H9 (cell line): ENCODE data around the gene MYL3. TPM values are rescaled to one million over a fixed set of nuclear protein-coding genes. Genes with fewer than 3 reads are reported as not detected.

Experiments
- DNase-seq: peaks from one replicate; pipeline ENCODE4 v3.0.0-alpha.2; 2017
- H2AFZ ChIP-seq: one replicate; pipeline ENCODE4 v1.6.1; 2013; ENCODE audit warnings: mild to moderate bottlenecking, low read length, control low read depth, moderate library complexity
- H2AK5ac ChIP-seq: 2 replicates; pipeline ENCODE4 v1.6.1; 2013; ENCODE audit warnings: low read length, control low read depth, mixed read lengths; ENCODE audit not compliant: insufficient read length
- H2BK120ac ChIP-seq: one replicate; pipeline ENCODE4 v1.6.1; 2013; ENCODE audit warnings: low read depth, mild to moderate bottlenecking, low read length, control low read depth, inconsistent platforms; ENCODE audit not compliant: poor library complexity, severe bottlenecking
- H2BK12ac ChIP-seq: 2 replicates; pipeline ENCODE4 v1.6.1; 2013; ENCODE audit warnings: low read length, control low read depth, mixed read lengths, low read depth; ENCODE audit not compliant: insufficient read length
- H2BK15ac ChIP-seq: 2 replicates; pipeline ENCODE4 v1.6.1; 2013; ENCODE audit warnings: low read depth, low read length, control low read depth
- H2BK20ac ChIP-seq: one replicate; pipeline ENCODE4 v1.6.1; 2013; ENCODE audit warnings: low read depth, mild to moderate bottlenecking, low read length, control low read depth, inconsistent platforms; ENCODE audit not compliant: poor library complexity, severe bottlenecking
- H2BK5ac ChIP-seq: 2 replicates; pipeline ENCODE4 v1.6.1; 2013; ENCODE audit warnings: low read length, control low read depth, mixed read lengths; ENCODE audit not compliant: insufficient read length
- H3K14ac ChIP-seq: 2 replicates; pipeline ENCODE4 v1.6.1; 2013; ENCODE audit warnings: low read length, control low read depth; ENCODE audit not compliant: insufficient read depth
- H3K18ac ChIP-seq: 2 replicates; pipeline ENCODE4 v1.6.1; 2013; ENCODE audit warnings: low read depth, mild to moderate bottlenecking, mixed read lengths, low read length, control low read depth; ENCODE audit not compliant: insufficient read length
- H3K23ac ChIP-seq: 2 replicates; pipeline ENCODE4 v1.6.1; 2013; ENCODE audit warnings: low read length, control low read depth, mixed read lengths, low read depth; ENCODE audit not compliant: insufficient read length
- H3K23me2 ChIP-seq: 2 replicates; pipeline ENCODE4 v1.6.1; 2013; ENCODE audit warnings: low read depth, mild to moderate bottlenecking, mixed read lengths, low read length, control low read depth; ENCODE audit not compliant: insufficient read length, poor library complexity, severe bottlenecking
- H3K27ac ChIP-seq: 2 replicates; pipeline ENCODE4 v1.5.1; 2013; ENCODE audit warnings: low read length, control low read depth, mixed read lengths, low read depth; ENCODE audit not compliant: insufficient read length
- H3K27me3 ChIP-seq: 2 replicates; pipeline ENCODE4 v1.6.1; 2013; ENCODE audit warnings: low read length, control low read depth, inconsistent platforms; ENCODE audit not compliant: insufficient read depth
- H3K4ac ChIP-seq: 2 replicates; pipeline ENCODE4 v1.6.1; 2013; ENCODE audit warnings: low read depth, mild to moderate bottlenecking, control low read depth, inconsistent platforms, low read length, moderate library complexity
- H3K4me1 ChIP-seq: 2 replicates; pipeline ENCODE4 v1.6.1; 2013; ENCODE audit warnings: low read length, control low read depth, inconsistent platforms; ENCODE audit not compliant: insufficient read depth
- H3K4me2 ChIP-seq: 2 replicates; pipeline ENCODE4 v1.6.1; 2013; ENCODE audit warnings: low read length, control low read depth, mixed read lengths; ENCODE audit not compliant: insufficient read length, insufficient read depth
- H3K56ac ChIP-seq: 2 replicates; pipeline ENCODE4 v1.6.1; 2013; ENCODE audit warnings: low read depth, mild to moderate bottlenecking, mixed read lengths, low read length, control low read depth; ENCODE audit not compliant: insufficient read length
- H3K79me1 ChIP-seq: 2 replicates; pipeline ENCODE4 v1.6.1; 2013; ENCODE audit warnings: low read depth, mild to moderate bottlenecking, moderate library complexity, low read length, control low read depth, inconsistent platforms; ENCODE audit not compliant: insufficient read depth, poor library complexity, severe bottlenecking
- H3K79me2 ChIP-seq: 2 replicates; pipeline ENCODE4 v1.6.1; 2013; ENCODE audit warnings: low read length, control low read depth, inconsistent platforms; ENCODE audit not compliant: insufficient read depth
- H3K9ac ChIP-seq: 2 replicates; pipeline ENCODE4 v1.6.1; 2013; ENCODE audit warnings: low read length, control low read depth, mixed read lengths; ENCODE audit not compliant: insufficient read length; ENCODE audit errors: extremely low read depth
- H3K9me3 ChIP-seq: one replicate; pipeline ENCODE4 v1.6.1; 2013; ENCODE audit warnings: low read depth, low read length, inconsistent platforms; ENCODE audit not compliant: control insufficient read depth
- H3T11ph ChIP-seq: one replicate; pipeline ENCODE4 v1.6.1; 2013; ENCODE audit warnings: mild to moderate bottlenecking, low read length, control low read depth, inconsistent platforms
- H4K20me1 ChIP-seq: one replicate; pipeline ENCODE4 v1.6.1; 2013; ENCODE audit not compliant: control insufficient read depth, insufficient read length, insufficient read depth
- H4K5ac ChIP-seq: 2 replicates; pipeline ENCODE4 v1.6.1; 2013; ENCODE audit warnings: low read depth, mild to moderate bottlenecking, mixed read lengths, low read length, control low read depth; ENCODE audit not compliant: insufficient read length
- H4K8ac ChIP-seq: replicated peaks from 2 replicates; pipeline ENCODE4 v1.6.1; 2013; ENCODE audit warnings: low read length, control low read depth, mixed read lengths, low read depth; ENCODE audit not compliant: insufficient read length
- H4K91ac ChIP-seq: 2 replicates; pipeline ENCODE4 v1.6.1; 2013; ENCODE audit warnings: low read depth, mild to moderate bottlenecking, moderate library complexity, mixed read lengths, low read length, control low read depth; ENCODE audit not compliant: insufficient read length
- H3K27ac Mint-ChIP-seq, 3 experiments: 2 replicates in 2 of 3; 3 replicates in 1 of 3; pipeline ENCODE4 v1.8.0; 2020 to 2021; ENCODE audit warnings: mixed read lengths in 3 of 3, mild to moderate bottlenecking in 1 of 3, moderate library complexity in 1 of 3
- H3K27me3 Mint-ChIP-seq: 2 replicates; pipeline ENCODE4 v1.8.0; 2021; ENCODE audit warnings: low read depth, mild to moderate bottlenecking, moderate library complexity, mixed read lengths
- H3K36me3 Mint-ChIP-seq, 3 experiments: 2 replicates in 2 of 3; 3 replicates in 1 of 3; pipeline ENCODE4 v1.8.0; 2020 to 2021; ENCODE audit warnings: low read depth in 3 of 3, mixed read lengths in 3 of 3; ENCODE audit not compliant: insufficient read depth in 1 of 3
- H3K4me1 Mint-ChIP-seq, 2 experiments: 2 replicates each; pipeline ENCODE4 v1.8.0; 2020; ENCODE audit warnings: mixed read lengths in 2 of 2
- H3K4me3 Mint-ChIP-seq, 2 experiments: 2 replicates in 1 of 2; 3 replicates in 1 of 2; pipeline ENCODE4 v1.8.0; 2020 to 2021; ENCODE audit warnings: mild to moderate bottlenecking in 2 of 2, mixed read lengths in 2 of 2, moderate library complexity in 1 of 2
- H3K9me3 Mint-ChIP-seq, 2 experiments: 2 replicates in 1 of 2; 3 replicates in 1 of 2; pipeline ENCODE4 v1.8.0; 2020; ENCODE audit warnings: mild to moderate bottlenecking in 2 of 2, mixed read lengths in 2 of 2, moderate library complexity in 1 of 2
- WGBS: extraction: QIAGEN DNeasy Blood & Tissue Kit; methylation state at CpG from one replicate; pipeline ENCODE4 v1.1.7; 2013; ENCODE audit warnings: missing lambda C conversion rate, low lambda C conversion rate, mixed read lengths; ENCODE audit not compliant: insufficient read length; ENCODE audit errors: extremely low coverage; 5-methylcytosine and 5-hydroxymethylcytosine counted together
- total RNA-seq: library from RNA; stranded (reverse); gene quantifications from 2 replicates; pipeline ENCODE4 v1.2.1, GENCODE V29; 2021
- TF ChIP-seq, protein P1 (sequence below): fragments of 200-600 bp; sonication (generic); conservative IDR thresholded peaks from 3 replicates; pipeline ENCODE4 v1.8.0; 2021; ENCODE audit warnings: antibody characterized with exemption, mild to moderate bottlenecking

MYL3 gene
- total RNA-seq, 1 experiment from 2014 or later = 0.24 TPM

DNA sequence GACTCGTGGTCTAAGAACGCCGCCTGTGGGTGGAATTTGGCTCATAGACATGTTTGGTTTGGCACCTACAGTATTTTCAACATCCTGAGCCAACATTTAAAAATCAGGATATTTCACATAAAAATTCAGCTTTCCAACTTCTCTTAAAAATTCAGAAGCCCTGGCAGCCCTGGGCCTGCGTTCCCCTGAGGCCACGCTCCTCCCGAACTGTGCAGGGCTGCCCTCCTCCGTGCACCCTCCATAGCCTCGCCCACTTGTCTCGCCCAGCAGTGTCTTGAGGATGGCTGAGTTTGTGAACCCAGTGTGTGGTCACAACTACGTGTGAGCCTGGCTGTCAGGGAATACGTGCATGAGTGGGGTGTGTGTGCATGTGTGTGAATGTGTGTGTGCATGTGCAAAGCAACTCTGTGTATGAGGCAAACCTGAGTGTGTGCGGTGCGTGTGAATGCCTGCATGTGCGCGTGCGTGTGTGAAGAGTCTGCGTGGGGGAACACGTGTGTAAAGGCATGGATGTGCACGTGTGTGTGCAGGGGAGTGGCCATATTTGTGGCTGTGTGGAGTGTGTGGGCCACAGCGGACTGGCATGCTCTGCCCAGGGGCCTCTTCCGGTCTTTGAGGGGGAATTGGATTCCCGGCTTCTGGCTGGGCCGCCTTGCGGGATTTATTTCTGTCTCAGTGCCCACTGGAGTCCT is 45.2 kb upstream of the MYL3 start:
- H3T11ph ChIP-seq = no peak overlapping the region
- no peaks in the 10 kb centered on the region for H3K27me3 ChIP-seq
- H3K23ac ChIP-seq = no peak overlapping the region
- no peak overlapping the region for H2BK12ac ChIP-seq
- no peak overlapping the region for H3K4me2 ChIP-seq
- no peak overlapping the region for H2AK5ac ChIP-seq
- no peak overlapping the region for H4K91ac ChIP-seq
- no peak overlapping the region for H3K4me3 Mint-ChIP-seq
- H3K9ac ChIP-seq = no peak overlapping the region
- H4K20me1 ChIP-seq = no peaks in the 10 kb centered on the region
- no peaks in the 10 kb centered on the region for H3K79me2 ChIP-seq
- no peak overlapping the region for H2BK15ac ChIP-seq
- H2BK120ac ChIP-seq = no peak overlapping the region
- H3K9me3 Mint-ChIP-seq = no peaks in the 10 kb centered on the region
- H2BK5ac ChIP-seq = no peak overlapping the region
- H3K27ac ChIP-seq = no peak overlapping the region
- H4K8ac ChIP-seq = no peak overlapping the region
- H2AFZ ChIP-seq = no peak overlapping the region
- WGBS = no CpG with 5 or more reads among the region's 24 CpGs
- no peaks in the 10 kb centered on the region for H3K79me1 ChIP-seq
- no peaks in the 10 kb centered on the region for H3K9me3 ChIP-seq
- H3K14ac ChIP-seq = no peak overlapping the region
- TF ChIP-seq, protein P1, sequence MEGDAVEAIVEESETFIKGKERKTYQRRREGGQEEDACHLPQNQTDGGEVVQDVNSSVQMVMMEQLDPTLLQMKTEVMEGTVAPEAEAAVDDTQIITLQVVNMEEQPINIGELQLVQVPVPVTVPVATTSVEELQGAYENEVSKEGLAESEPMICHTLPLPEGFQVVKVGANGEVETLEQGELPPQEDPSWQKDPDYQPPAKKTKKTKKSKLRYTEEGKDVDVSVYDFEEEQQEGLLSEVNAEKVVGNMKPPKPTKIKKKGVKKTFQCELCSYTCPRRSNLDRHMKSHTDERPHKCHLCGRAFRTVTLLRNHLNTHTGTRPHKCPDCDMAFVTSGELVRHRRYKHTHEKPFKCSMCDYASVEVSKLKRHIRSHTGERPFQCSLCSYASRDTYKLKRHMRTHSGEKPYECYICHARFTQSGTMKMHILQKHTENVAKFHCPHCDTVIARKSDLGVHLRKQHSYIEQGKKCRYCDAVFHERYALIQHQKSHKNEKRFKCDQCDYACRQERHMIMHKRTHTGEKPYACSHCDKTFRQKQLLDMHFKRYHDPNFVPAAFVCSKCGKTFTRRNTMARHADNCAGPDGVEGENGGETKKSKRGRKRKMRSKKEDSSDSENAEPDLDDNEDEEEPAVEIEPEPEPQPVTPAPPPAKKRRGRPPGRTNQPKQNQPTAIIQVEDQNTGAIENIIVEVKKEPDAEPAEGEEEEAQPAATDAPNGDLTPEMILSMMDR = no peak
- H4K5ac ChIP-seq = no peak overlapping the region
- no peak overlapping the region for H3K18ac ChIP-seq
- no peak overlapping the region for H3K4ac ChIP-seq
- no peaks in the 10 kb centered on the region for H3K23me2 ChIP-seq
- H3K4me1 ChIP-seq = no peaks in the 10 kb centered on the region
- peaks cover 3 to 5% of the 10 kb centered on the region in 2 experiments; a peak in 3 of 4 replicates for H3K4me1 Mint-ChIP-seq
- no peak overlapping the region for H2BK20ac ChIP-seq
- no peak overlapping the region for H3K27ac Mint-ChIP-seq
- no peak overlapping the region for H3K56ac ChIP-seq
- H3K27me3 Mint-ChIP-seq = peaks cover 2% of the 10 kb centered on the region; the same call in 1 of the 2 replicates
- no peak for DNase-seq
- no peaks in the 10 kb centered on the region for H3K36me3 Mint-ChIP-seq
